Upper lobe of left lung (tissue), 4 donors: ENCODE measurements around the gene STX19.

Experiments used
- EP300 ChIP-seq, 4 donors: sonication (generic); formaldehyde crosslinking; IDR thresholded peaks; one replicate each; pipeline ENCODE4 v1.5.1; 2017; ENCODE audit warnings: antibody characterized with exemption in 4 of 4, control low read depth in 2 of 4
- POLR2A ChIP-seq, 4 donors: fragments of 450-650 bp; IDR thresholded peaks; one replicate each; pipeline ENCODE4 v1.5.1; 2016 to 2017; ENCODE audit warnings: antibody characterized with exemption in 4 of 4, mild to moderate bottlenecking in 2 of 4
- POLR2AphosphoS5 ChIP-seq, 2 donors: sonication (generic); formaldehyde crosslinking; IDR thresholded peaks; one replicate each; pipeline ENCODE4 v1.5.1; 2017; ENCODE audit warnings: antibody characterized with exemption in 2 of 2
- TF ChIP-seq, protein P1 (sequence below), 6 experiments: fragments of 450-650 bp in 4 of 6; fragments of 200-600 bp in 2 of 6; sonication (generic) in 2 of 6; IDR thresholded peaks; one replicate each; pipeline ENCODE4 v1.5.1; 2016 to 2019; ENCODE audit warnings: antibody characterized with exemption in 6 of 6

DNA sequence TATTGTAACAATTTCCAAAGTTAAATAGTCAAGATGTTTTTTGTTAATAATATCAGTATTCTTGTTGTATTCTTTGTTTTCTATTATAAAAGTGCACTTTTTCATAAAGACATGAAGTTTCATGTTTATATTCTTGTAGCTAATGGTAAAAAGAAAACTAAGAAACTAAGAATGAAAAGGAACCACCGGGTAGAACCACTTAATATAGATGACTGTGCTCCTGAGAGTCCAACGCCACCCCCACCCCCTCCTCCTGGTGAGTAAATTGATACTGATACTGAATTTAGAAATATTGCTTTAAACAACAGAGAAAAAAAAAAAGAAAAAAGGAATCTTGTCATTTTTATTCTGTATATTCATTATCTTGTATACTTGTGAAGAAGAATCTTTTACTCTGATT is 20.9 kb upstream of the STX19 start:
- TF ChIP-seq, protein P1, sequence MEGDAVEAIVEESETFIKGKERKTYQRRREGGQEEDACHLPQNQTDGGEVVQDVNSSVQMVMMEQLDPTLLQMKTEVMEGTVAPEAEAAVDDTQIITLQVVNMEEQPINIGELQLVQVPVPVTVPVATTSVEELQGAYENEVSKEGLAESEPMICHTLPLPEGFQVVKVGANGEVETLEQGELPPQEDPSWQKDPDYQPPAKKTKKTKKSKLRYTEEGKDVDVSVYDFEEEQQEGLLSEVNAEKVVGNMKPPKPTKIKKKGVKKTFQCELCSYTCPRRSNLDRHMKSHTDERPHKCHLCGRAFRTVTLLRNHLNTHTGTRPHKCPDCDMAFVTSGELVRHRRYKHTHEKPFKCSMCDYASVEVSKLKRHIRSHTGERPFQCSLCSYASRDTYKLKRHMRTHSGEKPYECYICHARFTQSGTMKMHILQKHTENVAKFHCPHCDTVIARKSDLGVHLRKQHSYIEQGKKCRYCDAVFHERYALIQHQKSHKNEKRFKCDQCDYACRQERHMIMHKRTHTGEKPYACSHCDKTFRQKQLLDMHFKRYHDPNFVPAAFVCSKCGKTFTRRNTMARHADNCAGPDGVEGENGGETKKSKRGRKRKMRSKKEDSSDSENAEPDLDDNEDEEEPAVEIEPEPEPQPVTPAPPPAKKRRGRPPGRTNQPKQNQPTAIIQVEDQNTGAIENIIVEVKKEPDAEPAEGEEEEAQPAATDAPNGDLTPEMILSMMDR (IDR thresholded peaks at IDR 0.05), result no peak
- TF ChIP-seq EP300 (IDR thresholded peaks at IDR 0.05), result no peak
- no peak for TF ChIP-seq POLR2A (IDR thresholded peaks at IDR 0.05)
- no peak for TF ChIP-seq POLR2AphosphoS5 (IDR thresholded peaks at IDR 0.05)
